ENCODE measurements around the gene KIF21A.

DNA sequence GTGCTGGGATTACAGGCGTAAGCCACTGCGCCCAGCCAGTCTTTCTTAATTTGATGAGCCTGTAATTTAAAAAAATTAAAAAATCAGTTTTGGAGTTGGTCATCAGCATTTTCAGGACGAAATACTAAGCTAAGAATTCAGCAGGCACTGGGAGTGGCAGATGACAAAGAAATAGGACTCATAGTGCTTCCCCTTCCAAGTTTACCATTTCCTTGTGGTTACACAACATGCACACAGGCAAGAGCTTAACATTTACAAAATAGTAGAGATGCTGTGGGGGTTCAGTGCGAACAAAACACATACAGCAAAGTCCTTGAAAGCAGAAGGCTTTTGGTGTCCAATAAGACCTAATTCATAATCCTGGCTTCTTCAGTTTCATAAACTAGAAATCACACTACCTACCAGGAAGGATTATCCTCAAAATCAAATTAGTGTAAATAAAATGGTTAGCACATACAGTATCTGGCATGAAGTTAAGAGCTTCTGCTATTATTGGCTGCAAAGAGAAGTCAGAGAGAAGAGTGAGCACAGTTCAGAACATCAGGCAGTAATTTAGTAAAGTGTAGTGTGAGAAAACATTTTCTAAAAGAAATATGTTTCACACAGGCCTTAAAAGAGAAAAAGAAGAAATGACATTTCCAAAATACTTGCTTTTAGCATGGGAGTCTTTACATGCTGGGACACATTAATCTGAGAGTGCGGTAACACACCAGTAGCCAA, 22.2 kb upstream of the KIF21A start:
- TF ChIP-seq CTCF (IDR thresholded peaks at IDR 0.05) (no peak), POLR2A (IDR thresholded peaks at IDR 0.05) (no peak)
